BLaER1 (cell line): ENCODE results near the gene OR51V1.
"Not testable (repeated sequence)": the region's sequence is repeated elsewhere in the genome, so short reads cannot be mapped to it uniquely, and the experiment has no call there.

Source experiments
- H3K27ac ChIP-seq: shearing (Covaris generic); formaldehyde crosslinking; 2 replicates; pipeline ENCODE4 v1.8.1; 2022
- H3K27me3 ChIP-seq: shearing (Covaris generic); formaldehyde crosslinking; 2 replicates; pipeline ENCODE4 v1.8.1; 2022
- H3K36me3 ChIP-seq: shearing (Covaris generic); formaldehyde crosslinking; 2 replicates; pipeline ENCODE4 v1.8.1; 2022
- H3K4me1 ChIP-seq: shearing (Covaris generic); formaldehyde crosslinking; 2 replicates; pipeline ENCODE4 v1.8.1; 2022
- H3K4me2 ChIP-seq: shearing (Covaris generic); formaldehyde crosslinking; 2 replicates; pipeline ENCODE4 v1.8.1; 2022
- H3K4me3 ChIP-seq: shearing (Covaris generic); formaldehyde crosslinking; 2 replicates; pipeline ENCODE4 v1.8.1; 2022
- H3K9ac ChIP-seq: shearing (Covaris generic); formaldehyde crosslinking; 2 replicates; pipeline ENCODE4 v1.8.1; 2022
- H3K9me3 ChIP-seq: shearing (Covaris generic); formaldehyde crosslinking; 2 replicates; pipeline ENCODE4 v1.8.1; 2022
- H4K20me1 ChIP-seq: shearing (Covaris generic); formaldehyde crosslinking; 2 replicates; pipeline ENCODE4 v1.8.1; 2022
- Cebpa-rat ChIP-seq: shearing (Covaris generic); IDR thresholded peaks from 2 replicates; pipeline ENCODE4 v1.8.1; 2022

Gene OR51V1

GRCh38 chr11:5200582-5200981 is at the start of gene OR51V1:
OR51V1 (minus strand) TSS chr11:5200682; CDS start chr11:5200682, 0 bp downstream.
- no peaks in the 10 kb centered on the region for H4K20me1 ChIP-seq
- no peaks in the 10 kb centered on the region for H3K27me3 ChIP-seq
- H3K4me3 ChIP-seq = no peak within 1 kb of the TSS
- no peak within 1 kb of the TSS for H3K27ac ChIP-seq
- no peaks in the 10 kb centered on the region for H3K4me1 ChIP-seq
- no peaks in the 10 kb centered on the region for H3K9me3 ChIP-seq
- no peak within 1 kb of the TSS for H3K9ac ChIP-seq
- no peak for TF ChIP-seq Cebpa-rat
- H3K36me3 ChIP-seq = no peaks in the 10 kb centered on the region
- no peak within 1 kb of the TSS for H3K4me2 ChIP-seq

GRCh38 chr11:5249807-5250396 is 49.4 kb upstream of the OR51V1 start, which contains the start of gene HBG1:
HBG1 (minus strand) TSS chr11:5249857; CDS start chr11:5249804, 53 bp downstream.
- not testable (repeated sequence) for H3K4me3 ChIP-seq, H3K36me3 ChIP-seq, H3K9ac ChIP-seq, H3K4me1 ChIP-seq, H4K20me1 ChIP-seq, H3K9me3 ChIP-seq, H3K27me3 ChIP-seq, H3K4me2 ChIP-seq, H3K27ac ChIP-seq

- H4K20me1 ChIP-seq, H3K4me1 ChIP-seq, H3K4me2 ChIP-seq, H3K27me3 ChIP-seq, H3K27ac ChIP-seq, H3K9me3 ChIP-seq, H3K9ac ChIP-seq, H3K36me3 ChIP-seq, H3K4me3 ChIP-seq: not testable (repeated sequence)
Observed at GRCh38 chr11:5248498-5248897, 48.0 kb upstream of the OR51V1 start.

GRCh38 chr11:5247472-5248192 is 47.1 kb upstream of the OR51V1 start:
- no peaks in the 10 kb centered on the region for H3K4me1 ChIP-seq
- no peaks in the 10 kb centered on the region for H3K36me3 ChIP-seq
- H3K4me2 ChIP-seq = no peak overlapping the region
- no peak overlapping the region for H3K27ac ChIP-seq
- TF ChIP-seq Cebpa-rat = no peak
- H4K20me1 ChIP-seq = no peaks in the 10 kb centered on the region
- H3K9me3 ChIP-seq = no peaks in the 10 kb centered on the region
- H3K27me3 ChIP-seq = no peaks in the 10 kb centered on the region
- H3K4me3 ChIP-seq = no peak overlapping the region
- no peak overlapping the region for H3K9ac ChIP-seq

- no peaks in the 10 kb centered on the region for H3K36me3 ChIP-seq
- TF ChIP-seq Cebpa-rat = no peak
- no peak overlapping the region for H3K9ac ChIP-seq
- H3K4me2 ChIP-seq = no peak overlapping the region
- H3K27ac ChIP-seq = no peak overlapping the region
- no peaks in the 10 kb centered on the region for H3K27me3 ChIP-seq
- H3K9me3 ChIP-seq = no peaks in the 10 kb centered on the region
- H3K4me3 ChIP-seq = no peak overlapping the region
- H3K4me1 ChIP-seq = no peaks in the 10 kb centered on the region
- no peaks in the 10 kb centered on the region for H4K20me1 ChIP-seq
Observed at GRCh38 chr11:5246772-5247471, 46.4 kb upstream of the OR51V1 start.

- Histone ChIP-seq H3K27me3 (no peaks in the 10 kb centered on the region), H3K9me3 (no peaks in the 10 kb centered on the region), H3K4me1 (no peaks in the 10 kb centered on the region), H3K4me2 (no peak overlapping the region), H3K9ac (no peak overlapping the region), H3K27ac (no peak overlapping the region), H3K36me3 (no peaks in the 10 kb centered on the region), H4K20me1 (no peaks in the 10 kb centered on the region), H3K4me3 (no peak overlapping the region)
- TF ChIP-seq Cebpa-rat = no peak
Observed at GRCh38 chr11:5245155-5245554, 44.7 kb upstream of the OR51V1 start.

GRCh38 chr11:5243816-5244180 is 43.3 kb upstream of the OR51V1 start:
- no peak overlapping the region for H3K27ac ChIP-seq
- no peaks in the 10 kb centered on the region for H4K20me1 ChIP-seq
- no peak overlapping the region for H3K9ac ChIP-seq
- no peak overlapping the region for H3K4me2 ChIP-seq
- H3K27me3 ChIP-seq = no peaks in the 10 kb centered on the region
- no peak overlapping the region for H3K4me3 ChIP-seq
- no peaks in the 10 kb centered on the region for H3K36me3 ChIP-seq
- H3K4me1 ChIP-seq = no peaks in the 10 kb centered on the region
- no peaks in the 10 kb centered on the region for H3K9me3 ChIP-seq
- TF ChIP-seq Cebpa-rat = no peak

- Histone ChIP-seq H3K36me3 (no peaks in the 10 kb centered on the region), H3K27ac (no peak overlapping the region), H3K9ac (no peak overlapping the region), H3K4me3 (no peak overlapping the region), H3K27me3 (no peaks in the 10 kb centered on the region), H3K4me2 (no peak overlapping the region), H3K9me3 (no peaks in the 10 kb centered on the region), H4K20me1 (no peaks in the 10 kb centered on the region), H3K4me1 (no peaks in the 10 kb centered on the region)
- TF ChIP-seq Cebpa-rat = no peak
Observed at GRCh38 chr11:5242933-5243815, 42.7 kb upstream of the OR51V1 start.

GRCh38 chr11:5242208-5242607 is 41.7 kb upstream of the OR51V1 start:
- Histone ChIP-seq H3K4me2 (no peak overlapping the region), H3K4me3 (no peak overlapping the region), H3K27ac (no peak overlapping the region), H3K9ac (no peak overlapping the region), H3K4me1 (no peaks in the 10 kb centered on the region), H3K9me3 (no peaks in the 10 kb centered on the region), H4K20me1 (no peaks in the 10 kb centered on the region), H3K27me3 (no peaks in the 10 kb centered on the region), H3K36me3 (no peaks in the 10 kb centered on the region)
- no peak for TF ChIP-seq Cebpa-rat
